Suppressor macrophage treated with lipopolysaccharide for 1 hour (primary cell): ENCODE results near the gene PRRG1.
"Not testable (repeated sequence)": the region's sequence is repeated elsewhere in the genome, so short reads cannot be mapped to it uniquely, and the experiment has no call there.

ENCODE experiments used
- DNase-seq, 3 donors: peaks; one replicate each; pipeline ENCODE4 v3.0.0-alpha.2; 2020 to 2022

The PRRG1 gene

GRCh38 chrX:37349221-37350033 is at the start of gene PRRG1:
PRRG1 (plus strand) TSS chrX:37349364; CDS start chrX:37406250, 56,886 bp downstream.
- DNase-seq: peak; percentile 77 to 86 (median 77)

- DNase-seq: peak in 2 of 3 donors; percentile 5 to 9
Measured at GRCh38 chrX:37302569-37302968, 46.6 kb upstream of the PRRG1 start.

GRCh38 chrX:37305238-37305637 is 43.9 kb upstream of the PRRG1 start:
- DNase-seq: not testable (repeated sequence)

GRCh38 chrX:37314531-37314930 is 34.6 kb upstream of the PRRG1 start:
- DNase-seq: no peak

GRCh38 chrX:37315511-37316248 is 33.5 kb upstream of the PRRG1 start:
- no peak for DNase-seq

GRCh38 chrX:37320541-37321203 is 28.5 kb upstream of the PRRG1 start:
- no peak for DNase-seq

GRCh38 chrX:37330642-37331041 is 18.5 kb upstream of the PRRG1 start:
- no peak for DNase-seq

DNA sequence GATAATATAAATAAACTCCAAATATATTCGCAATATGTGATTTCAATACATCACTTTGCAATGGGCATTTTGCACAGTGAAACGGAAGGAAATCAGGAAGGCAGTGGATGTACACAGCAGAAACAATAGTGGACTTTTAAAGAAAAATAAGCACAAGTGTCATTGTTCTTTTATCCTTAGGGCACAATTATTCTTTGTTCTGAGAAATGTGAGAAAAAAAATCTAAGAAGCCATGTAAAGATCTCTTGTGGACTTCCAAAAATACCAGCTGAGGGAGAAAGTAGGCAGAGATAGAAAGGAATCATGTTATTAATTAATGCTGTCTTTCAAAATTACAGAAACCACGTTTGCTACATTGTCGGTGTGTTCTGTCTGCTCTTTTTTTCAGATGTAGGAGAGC is 17.6 kb upstream of the PRRG1 start:
- DNase-seq: no peak

- no peak for DNase-seq
Measured at GRCh38 chrX:37332055-37332454, 17.1 kb upstream of the PRRG1 start.

- DNase-seq: peak; percentile 5 to 35 (median 31)
Measured at GRCh38 chrX:37332987-37333658, 16.0 kb upstream of the PRRG1 start.

- peak; percentile 17 to 56 (median 56) for DNase-seq
Measured at GRCh38 chrX:37347420-37347819, 1.7 kb upstream of the PRRG1 start.

DNA sequence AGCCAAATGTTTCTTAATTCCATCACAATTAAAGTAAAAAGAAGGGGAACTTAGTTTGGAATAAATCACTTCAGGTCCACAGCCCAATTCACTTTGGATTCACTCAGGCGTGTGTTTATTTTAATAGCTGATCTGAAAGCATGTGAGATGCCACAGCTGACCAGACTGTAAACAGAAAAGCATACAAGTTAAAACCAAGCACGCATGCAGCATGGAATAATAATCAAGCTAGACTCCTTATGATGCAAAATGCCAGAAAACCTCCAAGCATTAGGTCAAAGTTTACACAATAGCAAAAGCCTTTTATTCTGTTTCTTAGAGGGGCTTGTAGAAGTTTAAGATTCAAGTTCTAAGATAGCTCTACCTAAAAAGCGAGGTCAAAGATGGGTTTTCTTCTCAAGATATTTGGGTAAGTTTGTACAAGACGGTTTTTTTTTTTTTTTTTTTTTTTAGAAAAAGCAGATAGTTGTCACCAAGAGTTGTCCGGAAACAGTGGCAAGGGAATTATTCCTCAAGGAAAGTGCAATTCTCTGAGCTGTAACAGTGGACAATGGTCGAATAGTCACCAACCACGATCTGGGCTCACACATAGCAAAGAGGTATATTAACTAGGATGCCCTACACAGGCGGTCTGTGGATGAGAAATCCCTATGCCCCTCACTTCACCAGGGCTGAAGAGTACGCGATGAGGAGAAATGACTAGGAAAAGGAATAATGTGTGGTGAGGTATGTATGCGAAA is 763 bp upstream of the PRRG1 start:
- no peak for DNase-seq

DNA sequence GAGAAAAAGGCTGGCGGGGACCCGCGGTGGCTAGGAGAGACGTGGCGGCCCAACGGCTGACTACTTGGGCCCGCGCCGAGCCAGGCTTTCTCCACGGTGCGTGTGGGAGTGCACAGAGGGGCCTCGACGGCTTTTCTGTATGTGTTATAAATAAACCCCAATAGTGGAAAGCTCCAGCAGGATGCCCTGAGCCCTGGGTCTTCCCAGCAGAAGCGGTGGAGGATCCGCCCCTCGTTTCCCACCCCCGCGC is 268 bp upstream of the PRRG1 start:
- DNase-seq: no peak

- no peak for DNase-seq
Measured at GRCh38 chrX:37350034-37350365, 836 bp downstream of the PRRG1 start.

- DNase-seq: no peak
Measured at GRCh38 chrX:37353646-37354045, 4.5 kb downstream of the PRRG1 start.

DNA sequence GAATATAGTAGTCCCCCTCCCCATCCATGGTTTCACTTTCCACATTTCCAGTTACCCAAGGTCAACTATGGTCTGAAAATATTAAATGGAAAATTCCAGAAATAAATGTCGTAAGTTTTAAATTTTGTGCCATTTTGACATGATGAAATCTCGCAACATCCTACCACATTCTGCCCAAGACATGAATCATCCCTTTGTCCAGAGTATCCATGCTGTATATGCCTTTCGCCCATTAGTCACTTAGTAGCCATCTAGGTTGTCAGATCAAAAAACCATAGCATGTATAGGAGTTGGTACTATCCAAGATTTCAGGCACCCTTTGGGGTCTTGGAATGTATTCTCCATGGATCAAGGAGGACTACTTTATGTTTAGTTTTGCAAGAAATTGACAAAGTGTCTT is 8.3 kb downstream of the PRRG1 start:
- DNase-seq: no peak

- DNase-seq: no peak
Measured at GRCh38 chrX:37361596-37361995, 12.4 kb downstream of the PRRG1 start.

GRCh38 chrX:37364666-37365065 is 15.5 kb downstream of the PRRG1 start:
- no peak for DNase-seq

GRCh38 chrX:37367946-37368345 is 18.8 kb downstream of the PRRG1 start:
- DNase-seq: no peak

DNA sequence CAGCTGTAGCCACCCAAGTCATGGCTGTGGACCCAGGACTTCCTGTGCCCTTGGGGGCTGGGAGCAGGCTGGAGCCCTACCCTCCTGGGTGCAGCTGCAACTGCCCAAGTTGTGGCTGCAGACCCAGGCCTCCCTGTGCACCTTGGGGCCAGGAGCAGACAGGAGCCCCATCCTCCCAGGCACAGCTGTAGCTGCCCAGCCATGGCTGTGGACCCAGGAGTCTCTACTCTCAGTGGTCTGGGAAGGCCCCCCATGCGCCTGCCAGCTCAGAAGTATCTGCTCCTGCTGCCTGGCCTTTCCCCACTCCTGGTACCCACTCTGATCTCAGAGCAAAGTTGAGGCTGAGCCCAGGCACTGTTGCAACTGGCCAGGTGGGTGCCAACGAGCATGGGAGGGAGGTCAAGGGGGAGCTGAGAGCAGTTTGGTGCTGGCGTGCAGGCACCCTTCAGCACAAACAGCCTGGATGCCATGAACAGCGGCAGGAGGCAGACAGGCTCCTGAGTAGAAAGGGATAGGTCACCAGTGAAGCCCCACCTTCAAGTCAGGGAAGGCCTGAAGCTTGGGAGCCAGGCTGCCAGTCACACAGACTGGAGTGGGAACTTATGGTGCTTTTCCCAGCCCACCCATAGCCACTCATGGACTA is 21.5 kb downstream of the PRRG1 start:
- DNase-seq: no peak

GRCh38 chrX:37371578-37371991 is 22.4 kb downstream of the PRRG1 start:
- peak in 2 of 3 donors; percentile 25 to 33 for DNase-seq

DNA sequence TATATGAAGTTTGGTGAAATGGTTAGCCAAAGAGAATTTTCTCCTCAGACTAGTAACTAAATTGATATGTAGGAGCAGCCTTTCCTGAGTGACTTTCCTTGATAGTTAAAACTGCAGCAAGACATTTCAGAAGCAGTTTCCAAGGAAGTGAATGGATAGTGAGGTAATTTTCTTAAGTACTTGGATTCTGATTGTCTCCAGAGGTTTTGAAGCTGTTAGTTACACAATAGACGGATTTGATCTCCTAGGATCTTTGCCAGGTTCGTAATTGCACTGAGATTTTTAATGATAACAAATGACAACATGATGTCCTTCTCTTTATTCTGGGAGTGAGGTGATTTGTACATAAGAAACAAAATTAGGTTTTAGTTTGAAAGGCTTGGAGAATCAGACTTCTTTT is 29.2 kb downstream of the PRRG1 start:
- no peak for DNase-seq
